ENCODE data around the gene AK4. TPM values are rescaled to one million over a fixed set of nuclear protein-coding genes. Genes with fewer than 3 reads are reported as not detected.

Gene AK4
- total RNA-seq, 1 donor from 2014 or later: 10.5 TPM

GRCh38 chr1:65229754-65230339 lies 81.8 kb downstream of the AK4 start:
- peaks cover 7% of the 10 kb centered on the region for H3K27me3 Mint-ChIP-seq (ENCODE audit: low read depth)
- TF ChIP-seq, protein P1, sequence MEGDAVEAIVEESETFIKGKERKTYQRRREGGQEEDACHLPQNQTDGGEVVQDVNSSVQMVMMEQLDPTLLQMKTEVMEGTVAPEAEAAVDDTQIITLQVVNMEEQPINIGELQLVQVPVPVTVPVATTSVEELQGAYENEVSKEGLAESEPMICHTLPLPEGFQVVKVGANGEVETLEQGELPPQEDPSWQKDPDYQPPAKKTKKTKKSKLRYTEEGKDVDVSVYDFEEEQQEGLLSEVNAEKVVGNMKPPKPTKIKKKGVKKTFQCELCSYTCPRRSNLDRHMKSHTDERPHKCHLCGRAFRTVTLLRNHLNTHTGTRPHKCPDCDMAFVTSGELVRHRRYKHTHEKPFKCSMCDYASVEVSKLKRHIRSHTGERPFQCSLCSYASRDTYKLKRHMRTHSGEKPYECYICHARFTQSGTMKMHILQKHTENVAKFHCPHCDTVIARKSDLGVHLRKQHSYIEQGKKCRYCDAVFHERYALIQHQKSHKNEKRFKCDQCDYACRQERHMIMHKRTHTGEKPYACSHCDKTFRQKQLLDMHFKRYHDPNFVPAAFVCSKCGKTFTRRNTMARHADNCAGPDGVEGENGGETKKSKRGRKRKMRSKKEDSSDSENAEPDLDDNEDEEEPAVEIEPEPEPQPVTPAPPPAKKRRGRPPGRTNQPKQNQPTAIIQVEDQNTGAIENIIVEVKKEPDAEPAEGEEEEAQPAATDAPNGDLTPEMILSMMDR (conservative IDR thresholded peaks at IDR 0.05): no peak
- H3K4me1 Mint-ChIP-seq: no peaks in the 10 kb centered on the region
- DNase-seq (ENCODE audit: low read depth, low spot score): no peak
- no peaks in the 10 kb centered on the region for H3K36me3 Mint-ChIP-seq (ENCODE audit: low read depth)
- H3K27ac Mint-ChIP-seq (ENCODE audit: unreplicated experiment): no peak overlapping the region
- no peak overlapping the region for H3K4me3 Mint-ChIP-seq
- no peaks in the 10 kb centered on the region for H3K9me3 Mint-ChIP-seq

GRCh38 chr1:65230731-65231481 lies 82.9 kb downstream of the AK4 start:
- H3K36me3 Mint-ChIP-seq (ENCODE audit: low read depth): no peaks in the 10 kb centered on the region
- TF ChIP-seq, protein P1 (conservative IDR thresholded peaks at IDR 0.05): no peak
- H3K27me3 Mint-ChIP-seq (ENCODE audit: low read depth): peaks cover 6% of the 10 kb centered on the region
- no peaks in the 10 kb centered on the region for H3K4me1 Mint-ChIP-seq
- no peak overlapping the region for H3K27ac Mint-ChIP-seq (ENCODE audit: unreplicated experiment)
- peaks cover 3% of the 10 kb centered on the region for H3K9me3 Mint-ChIP-seq
- DNase-seq (ENCODE audit: low read depth, low spot score): no peak
- no peak overlapping the region for H3K4me3 Mint-ChIP-seq

- H3K9me3 Mint-ChIP-seq: peaks cover 7% of the 10 kb centered on the region
- TF ChIP-seq, protein P1 (conservative IDR thresholded peaks at IDR 0.05): no peak
- DNase-seq (ENCODE audit: low read depth, low spot score): no peak
- peaks cover 4% of the 10 kb centered on the region for H3K36me3 Mint-ChIP-seq (ENCODE audit: low read depth)
- H3K4me3 Mint-ChIP-seq: no peak overlapping the region
- peaks cover 6% of the 10 kb centered on the region for H3K27me3 Mint-ChIP-seq (ENCODE audit: low read depth)
- H3K27ac Mint-ChIP-seq (ENCODE audit: unreplicated experiment): no peak overlapping the region
- H3K4me1 Mint-ChIP-seq: no peaks in the 10 kb centered on the region
Measured at GRCh38 chr1:65231718-65232330, 83.8 kb downstream of the AK4 start.

- Mint-ChIP-seq H3K9me3 (peaks cover 7% of the 10 kb centered on the region), H3K27ac (ENCODE audit: unreplicated experiment) (no peak overlapping the region), H3K4me1 (no peaks in the 10 kb centered on the region), H3K4me3 (no peak overlapping the region), H3K27me3 (ENCODE audit: low read depth) (peaks cover 7% of the 10 kb centered on the region), H3K36me3 (ENCODE audit: low read depth) (peaks cover 4% of the 10 kb centered on the region)
- TF ChIP-seq, protein P1 (conservative IDR thresholded peaks at IDR 0.05): no peak
- DNase-seq (ENCODE audit: low read depth, low spot score): no peak
Measured at GRCh38 chr1:65232461-65232990, 84.5 kb downstream of the AK4 start.

- TF ChIP-seq, protein P1 (conservative IDR thresholded peaks at IDR 0.05): no peak
- H3K4me3 Mint-ChIP-seq: no peak overlapping the region
- DNase-seq (ENCODE audit: low read depth, low spot score): no peak
- H3K9me3 Mint-ChIP-seq: peaks cover 10% of the 10 kb centered on the region
- no peak overlapping the region for H3K27ac Mint-ChIP-seq (ENCODE audit: unreplicated experiment)
- H3K36me3 Mint-ChIP-seq (ENCODE audit: low read depth): peaks cover 4% of the 10 kb centered on the region
- H3K27me3 Mint-ChIP-seq (ENCODE audit: low read depth): peaks cover 14% of the 10 kb centered on the region
- no peaks in the 10 kb centered on the region for H3K4me1 Mint-ChIP-seq
Measured at GRCh38 chr1:65233782-65234181, 85.8 kb downstream of the AK4 start.

Data from neural crest cell (in vitro differentiated cells).